HL-60 (cell line): ENCODE results near the gene PCDHGB6.
"Not testable (repeated sequence)": the region's sequence is repeated elsewhere in the genome, so short reads cannot be mapped to it uniquely, and the experiment has no call there.

Experiments used
- DNase-seq, 2 experiments: peaks; one replicate each; pipeline ENCODE4 v3.0.0-alpha.2; 2010 to 2020; ENCODE audit warnings: low read depth in 1 of 2, low spot score in 1 of 2
- H3K27ac ChIP-seq: fragments of 250-450 bp; sonication (Bioruptor Pico); replicated peaks from 2 replicates; pipeline ENCODE4 v1.5.1; 2020; ENCODE audit warnings: mild to moderate bottlenecking, moderate library complexity
- H3K27me3 ChIP-seq: fragments of 250-450 bp; sonication (Bioruptor Pico); 2 replicates; pipeline ENCODE4 v1.5.1; 2021; ENCODE audit warnings: mild to moderate bottlenecking, moderate library complexity; ENCODE audit not compliant: insufficient read depth, poor library complexity, severe bottlenecking
- H3K4me3 ChIP-seq: replicated peaks from 2 replicates; pipeline ENCODE4 v1.5.1; 2011; ENCODE audit warnings: mild to moderate bottlenecking, control low read depth, low read length; ENCODE audit not compliant: insufficient read depth
- GABPA ChIP-seq: IDR thresholded peaks from 2 replicates; pipeline ENCODE4 v1.6.1; 2012; ENCODE audit warnings: low read depth
- POLR2AphosphoS5 ChIP-seq: IDR thresholded peaks from 2 replicates; pipeline ENCODE4 v1.6.1; 2012; ENCODE audit warnings: low read depth
- SPI1 ChIP-seq: IDR thresholded peaks from 2 replicates; pipeline ENCODE4 v1.6.1; 2012; ENCODE audit warnings: low read depth, mild to moderate bottlenecking, borderline replicate concordance
- TF ChIP-seq, protein P1 (sequence below): IDR thresholded peaks from one replicate; pipeline ENCODE4 v1.5.1; 2011; ENCODE audit warnings: low read length, control low read depth, inconsistent platforms; ENCODE audit not compliant: insufficient read depth
- TF ChIP-seq, protein P2 (sequence below): IDR thresholded peaks from 2 replicates; pipeline ENCODE4 v1.6.1; 2012; ENCODE audit warnings: low read depth; ENCODE audit not compliant: insufficient replicate concordance

The PCDHGB6 gene

DNA sequence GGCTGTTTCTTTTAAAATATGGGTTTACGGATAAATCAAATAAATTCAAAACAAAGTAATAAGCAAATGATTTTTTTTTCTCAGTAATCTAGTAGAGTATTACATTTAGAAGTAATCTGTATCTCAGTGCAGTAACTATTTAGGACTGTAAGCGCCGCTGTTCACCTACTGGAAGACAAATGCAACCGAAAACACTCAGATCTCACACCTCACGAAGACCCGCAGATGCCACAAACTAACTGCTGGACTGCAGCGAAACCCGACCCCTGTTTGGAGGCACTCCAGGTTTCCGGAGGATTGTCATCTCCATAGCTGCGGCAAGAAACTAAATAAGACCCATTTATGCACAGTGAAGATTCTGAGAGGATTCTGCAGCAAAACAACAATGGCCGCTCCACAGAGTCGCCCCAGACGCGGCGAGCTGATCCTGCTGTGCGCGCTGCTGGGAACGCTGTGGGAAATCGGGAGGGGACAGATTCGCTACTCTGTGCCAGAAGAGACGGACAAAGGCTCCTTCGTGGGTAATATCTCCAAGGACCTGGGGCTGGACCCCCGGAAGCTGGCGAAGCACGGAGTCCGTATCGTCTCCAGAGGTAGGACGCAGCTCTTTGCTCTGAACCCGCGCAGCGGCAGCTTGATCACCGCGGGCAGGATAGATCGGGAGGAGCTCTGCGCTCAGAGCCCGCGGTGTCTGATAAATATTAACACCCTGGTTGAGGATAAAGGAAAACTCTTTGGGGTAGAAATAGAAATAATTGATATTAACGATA lies 15.2 kb upstream of the PCDHGB6 start, which contains the start of gene PCDHGA8:
TSS of gene PCDHGA8 (plus strand) at position 205 of the 770 bp plus-strand sequence. CDS start at position 386, 181 bp downstream.
- TF ChIP-seq, protein P1, sequence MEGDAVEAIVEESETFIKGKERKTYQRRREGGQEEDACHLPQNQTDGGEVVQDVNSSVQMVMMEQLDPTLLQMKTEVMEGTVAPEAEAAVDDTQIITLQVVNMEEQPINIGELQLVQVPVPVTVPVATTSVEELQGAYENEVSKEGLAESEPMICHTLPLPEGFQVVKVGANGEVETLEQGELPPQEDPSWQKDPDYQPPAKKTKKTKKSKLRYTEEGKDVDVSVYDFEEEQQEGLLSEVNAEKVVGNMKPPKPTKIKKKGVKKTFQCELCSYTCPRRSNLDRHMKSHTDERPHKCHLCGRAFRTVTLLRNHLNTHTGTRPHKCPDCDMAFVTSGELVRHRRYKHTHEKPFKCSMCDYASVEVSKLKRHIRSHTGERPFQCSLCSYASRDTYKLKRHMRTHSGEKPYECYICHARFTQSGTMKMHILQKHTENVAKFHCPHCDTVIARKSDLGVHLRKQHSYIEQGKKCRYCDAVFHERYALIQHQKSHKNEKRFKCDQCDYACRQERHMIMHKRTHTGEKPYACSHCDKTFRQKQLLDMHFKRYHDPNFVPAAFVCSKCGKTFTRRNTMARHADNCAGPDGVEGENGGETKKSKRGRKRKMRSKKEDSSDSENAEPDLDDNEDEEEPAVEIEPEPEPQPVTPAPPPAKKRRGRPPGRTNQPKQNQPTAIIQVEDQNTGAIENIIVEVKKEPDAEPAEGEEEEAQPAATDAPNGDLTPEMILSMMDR = no peak
- TF ChIP-seq SPI1 (no peak), GABPA (no peak), POLR2AphosphoS5 (no peak)
- TF ChIP-seq, protein P2, sequence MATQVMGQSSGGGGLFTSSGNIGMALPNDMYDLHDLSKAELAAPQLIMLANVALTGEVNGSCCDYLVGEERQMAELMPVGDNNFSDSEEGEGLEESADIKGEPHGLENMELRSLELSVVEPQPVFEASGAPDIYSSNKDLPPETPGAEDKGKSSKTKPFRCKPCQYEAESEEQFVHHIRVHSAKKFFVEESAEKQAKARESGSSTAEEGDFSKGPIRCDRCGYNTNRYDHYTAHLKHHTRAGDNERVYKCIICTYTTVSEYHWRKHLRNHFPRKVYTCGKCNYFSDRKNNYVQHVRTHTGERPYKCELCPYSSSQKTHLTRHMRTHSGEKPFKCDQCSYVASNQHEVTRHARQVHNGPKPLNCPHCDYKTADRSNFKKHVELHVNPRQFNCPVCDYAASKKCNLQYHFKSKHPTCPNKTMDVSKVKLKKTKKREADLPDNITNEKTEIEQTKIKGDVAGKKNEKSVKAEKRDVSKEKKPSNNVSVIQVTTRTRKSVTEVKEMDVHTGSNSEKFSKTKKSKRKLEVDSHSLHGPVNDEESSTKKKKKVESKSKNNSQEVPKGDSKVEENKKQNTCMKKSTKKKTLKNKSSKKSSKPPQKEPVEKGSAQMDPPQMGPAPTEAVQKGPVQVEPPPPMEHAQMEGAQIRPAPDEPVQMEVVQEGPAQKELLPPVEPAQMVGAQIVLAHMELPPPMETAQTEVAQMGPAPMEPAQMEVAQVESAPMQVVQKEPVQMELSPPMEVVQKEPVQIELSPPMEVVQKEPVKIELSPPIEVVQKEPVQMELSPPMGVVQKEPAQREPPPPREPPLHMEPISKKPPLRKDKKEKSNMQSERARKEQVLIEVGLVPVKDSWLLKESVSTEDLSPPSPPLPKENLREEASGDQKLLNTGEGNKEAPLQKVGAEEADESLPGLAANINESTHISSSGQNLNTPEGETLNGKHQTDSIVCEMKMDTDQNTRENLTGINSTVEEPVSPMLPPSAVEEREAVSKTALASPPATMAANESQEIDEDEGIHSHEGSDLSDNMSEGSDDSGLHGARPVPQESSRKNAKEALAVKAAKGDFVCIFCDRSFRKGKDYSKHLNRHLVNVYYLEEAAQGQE = no peak
- Histone ChIP-seq H3K4me3 (no peak within 1 kb of the TSS), H3K27ac (no peak within 1 kb of the TSS), H3K27me3 (no peaks in the 10 kb centered on the region)
- no peak for DNase-seq

DNA sequence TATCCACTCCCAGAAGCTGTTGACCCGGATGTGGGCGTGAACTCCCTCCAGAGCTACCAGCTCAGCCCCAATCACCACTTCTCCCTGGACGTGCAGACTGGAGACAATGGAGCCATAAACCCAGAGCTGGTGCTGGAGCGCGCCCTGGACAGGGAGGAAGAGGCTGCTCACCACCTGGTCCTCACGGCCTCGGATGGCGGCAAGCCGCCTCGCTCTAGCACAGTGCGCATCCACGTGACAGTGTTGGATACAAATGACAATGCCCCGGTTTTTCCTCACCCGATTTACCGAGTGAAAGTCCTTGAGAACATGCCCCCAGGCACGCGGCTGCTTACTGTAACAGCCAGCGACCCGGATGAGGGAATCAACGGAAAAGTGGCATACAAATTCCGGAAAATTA lies 14.6 kb upstream of the PCDHGB6 start:
- H3K27me3 ChIP-seq = no peaks in the 10 kb centered on the region
- no peak for DNase-seq
- no peak overlapping the region for H3K4me3 ChIP-seq
- no peak for TF ChIP-seq POLR2AphosphoS5
- TF ChIP-seq SPI1 = no peak
- no peak for TF ChIP-seq GABPA
- TF ChIP-seq, protein P1 = no peak
- TF ChIP-seq, protein P2 = no peak
- no peak overlapping the region for H3K27ac ChIP-seq

DNA sequence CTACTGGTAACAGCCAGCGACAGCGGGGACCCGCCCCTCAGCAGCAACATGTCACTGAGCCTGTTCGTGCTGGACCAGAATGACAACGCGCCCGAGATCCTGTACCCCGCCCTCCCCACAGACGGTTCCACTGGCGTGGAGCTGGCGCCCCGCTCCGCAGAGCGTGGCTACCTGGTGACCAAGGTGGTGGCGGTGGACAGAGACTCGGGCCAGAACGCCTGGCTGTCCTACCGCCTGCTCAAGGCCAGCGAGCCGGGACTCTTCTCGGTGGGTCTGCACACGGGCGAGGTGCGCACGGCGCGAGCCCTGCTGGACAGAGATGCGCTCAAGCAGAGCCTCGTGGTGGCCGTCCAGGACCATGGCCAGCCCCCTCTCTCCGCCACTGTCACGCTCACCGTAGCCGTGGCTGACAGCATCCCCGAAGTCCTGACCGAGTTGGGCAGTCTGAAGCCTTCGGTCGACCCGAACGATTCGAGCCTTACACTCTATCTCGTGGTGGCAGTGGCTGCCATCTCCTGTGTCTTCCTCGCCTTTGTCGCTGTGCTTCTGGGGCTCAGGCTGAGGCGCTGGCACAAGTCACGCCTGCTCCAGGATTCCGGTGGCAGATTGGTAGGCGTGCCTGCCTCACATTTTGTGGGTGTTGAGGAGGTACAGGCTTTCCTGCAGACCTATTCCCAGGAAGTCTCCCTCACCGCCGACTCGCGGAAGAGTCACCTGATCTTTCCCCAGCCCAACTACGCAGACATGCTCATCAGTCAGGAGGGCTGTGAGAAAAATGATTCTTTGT lies 13.2 kb upstream of the PCDHGB6 start:
- not testable (repeated sequence) for H3K27ac ChIP-seq, H3K27me3 ChIP-seq

DNA sequence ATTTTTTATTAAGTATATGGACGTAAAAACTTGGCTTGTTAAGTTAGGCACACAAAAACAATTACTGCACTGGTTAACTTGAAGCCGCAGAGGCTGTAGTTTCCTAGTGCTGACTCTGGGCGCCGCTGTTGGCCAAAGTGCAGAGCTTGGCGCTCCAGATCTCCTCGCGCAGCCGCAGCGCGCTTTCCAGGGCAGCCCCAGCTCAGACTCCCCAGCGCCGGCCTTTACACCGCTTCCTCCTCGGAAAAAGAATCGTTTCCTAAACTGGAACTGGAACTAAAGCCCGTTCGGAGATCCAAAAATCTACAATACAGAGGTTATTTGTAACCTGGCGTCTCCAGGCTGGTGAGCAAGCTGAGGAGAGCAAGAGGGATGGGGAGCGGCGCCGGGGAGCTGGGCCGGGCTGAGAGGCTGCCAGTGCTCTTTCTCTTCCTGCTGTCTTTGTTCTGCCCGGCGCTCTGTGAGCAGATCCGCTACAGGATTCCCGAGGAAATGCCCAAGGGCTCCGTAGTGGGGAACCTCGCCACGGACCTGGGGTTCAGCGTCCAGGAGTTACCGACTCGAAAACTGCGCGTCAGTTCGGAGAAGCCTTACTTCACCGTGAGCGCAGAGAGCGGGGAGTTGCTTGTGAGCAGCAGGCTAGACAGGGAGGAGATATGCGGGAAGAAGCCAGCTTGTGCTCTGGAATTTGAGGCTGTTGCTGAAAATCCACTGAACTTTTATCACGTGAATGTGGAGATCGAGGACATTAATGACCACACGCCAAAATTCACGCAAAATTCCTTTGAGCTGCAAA lies 9.9 kb upstream of the PCDHGB6 start, which contains the start of gene PCDHGB5:
TSS of gene PCDHGB5 (plus strand) at position 192 of the 796 bp plus-strand sequence. CDS start at position 373, 181 bp downstream.
- H3K4me3 ChIP-seq = peak within 1 kb of the TSS; percentile 23
- DNase-seq = peak in 1 of 2 experiments; percentile 57
- TF ChIP-seq, protein P1 = peak; percentile 32
- not testable (repeated sequence) for H3K27ac ChIP-seq, H3K27me3 ChIP-seq

More for the DNA sequence above, 13.2 kb upstream of the PCDHGB6 start:
- not testable (repeated sequence) for H3K4me3 ChIP-seq, DNase-seq
